BE2C (cell line): ENCODE results near the gene ABR.

Experiments used
- DNase-seq: peaks from one replicate; pipeline ENCODE4 v3.0.0-alpha.2; 2020
- H3K27me3 ChIP-seq: fragments of 250-450 bp; sonication (Bioruptor Pico); 2 replicates; pipeline ENCODE4 v1.5.1; 2020; ENCODE audit warnings: mild to moderate bottlenecking
- H3K36me3 ChIP-seq: fragments of 250-450 bp; sonication (Bioruptor Pico); 2 replicates; pipeline ENCODE4 v1.5.1; 2020; ENCODE audit warnings: mild to moderate bottlenecking
- H3K4me1 ChIP-seq: fragments of 250-450 bp; sonication (Bioruptor Pico); 2 replicates; pipeline ENCODE4 v1.5.1; 2020
- H3K4me3 ChIP-seq: 2 replicates; pipeline ENCODE4 v1.5.1; 2011; ENCODE audit warnings: low read depth, low read length
- H3K9me3 ChIP-seq: fragments of 250-450 bp; sonication (Bioruptor Pico); 2 replicates; pipeline ENCODE4 v1.5.1; 2020
- CTCF ChIP-seq: IDR thresholded peaks from 2 replicates; pipeline ENCODE4 v1.5.1; 2012; ENCODE audit warnings: mild to moderate bottlenecking, low read depth, low read length

ABR gene

GRCh38 chr17:1009229-1010085 is 170.3 kb downstream of the ABR start:
- Histone ChIP-seq H3K27me3 (no peaks in the 10 kb centered on the region), H3K4me1 (no peaks in the 10 kb centered on the region), H3K9me3 (no peaks in the 10 kb centered on the region), H3K4me3 (no peak overlapping the region), H3K36me3 (peaks cover 3% of the 10 kb centered on the region; the same call in 1 of the 2 replicates)
- TF ChIP-seq CTCF: no peak
- DNase-seq: no peak

GRCh38 chr17:1008008-1008761 is 171.6 kb downstream of the ABR start:
- Histone ChIP-seq H3K4me3 (no peak overlapping the region), H3K36me3 (peaks cover 6% of the 10 kb centered on the region; the same call in 1 of the 2 replicates), H3K9me3 (no peaks in the 10 kb centered on the region), H3K27me3 (no peaks in the 10 kb centered on the region), H3K4me1 (no peaks in the 10 kb centered on the region)
- DNase-seq: no peak
- no peak for TF ChIP-seq CTCF

DNA sequence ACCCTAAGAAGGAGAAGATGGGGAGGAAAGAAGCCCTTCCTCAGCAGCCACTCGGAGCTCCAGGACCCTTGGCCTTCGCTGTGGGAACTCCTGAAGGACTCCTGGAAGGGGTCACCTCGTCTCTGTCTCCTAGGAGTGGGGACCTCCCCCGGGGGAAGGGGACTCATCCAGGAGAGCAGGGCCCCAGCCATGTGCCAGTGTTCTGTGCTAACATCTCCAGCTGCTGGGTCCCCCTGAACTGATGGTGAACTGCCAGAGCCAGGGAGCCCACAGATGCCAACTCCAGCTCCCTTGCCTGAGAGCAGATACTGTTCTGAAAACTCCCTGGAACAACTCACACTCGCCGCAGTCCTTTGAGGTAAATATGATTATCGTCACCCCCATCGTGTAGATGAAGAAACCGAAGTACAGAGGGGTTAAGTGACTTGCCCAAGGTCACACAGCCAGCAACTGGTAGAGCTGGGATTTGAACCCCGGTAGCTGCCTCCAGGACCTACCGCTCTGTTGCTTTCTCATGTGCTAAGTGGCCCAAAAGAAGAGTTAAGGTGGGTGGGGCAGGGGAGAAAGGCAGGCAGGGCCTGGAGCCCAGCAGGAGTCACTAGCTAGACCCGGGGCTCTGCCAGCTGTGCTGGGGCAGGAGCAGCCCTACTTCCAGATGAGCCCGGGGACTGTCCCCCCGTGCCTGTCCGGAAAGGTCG is 172.3 kb downstream of the ABR start:
- no peaks in the 10 kb centered on the region for H3K9me3 ChIP-seq
- H3K27me3 ChIP-seq: no peaks in the 10 kb centered on the region
- H3K36me3 ChIP-seq: peaks cover 6% of the 10 kb centered on the region; the same call in 1 of the 2 replicates
- no peak for DNase-seq
- TF ChIP-seq CTCF: no peak
- H3K4me1 ChIP-seq: no peaks in the 10 kb centered on the region
- no peak overlapping the region for H3K4me3 ChIP-seq

- H3K4me3 ChIP-seq: no peak overlapping the region
- no peaks in the 10 kb centered on the region for H3K4me1 ChIP-seq
- no peaks in the 10 kb centered on the region for H3K9me3 ChIP-seq
- no peaks in the 10 kb centered on the region for H3K27me3 ChIP-seq
- H3K36me3 ChIP-seq: peaks cover 15% of the 10 kb centered on the region
- TF ChIP-seq CTCF: no peak
- no peak for DNase-seq
These were observed 173.7 kb downstream of the ABR start for GRCh38 chr17:1006054-1006453.

DNA sequence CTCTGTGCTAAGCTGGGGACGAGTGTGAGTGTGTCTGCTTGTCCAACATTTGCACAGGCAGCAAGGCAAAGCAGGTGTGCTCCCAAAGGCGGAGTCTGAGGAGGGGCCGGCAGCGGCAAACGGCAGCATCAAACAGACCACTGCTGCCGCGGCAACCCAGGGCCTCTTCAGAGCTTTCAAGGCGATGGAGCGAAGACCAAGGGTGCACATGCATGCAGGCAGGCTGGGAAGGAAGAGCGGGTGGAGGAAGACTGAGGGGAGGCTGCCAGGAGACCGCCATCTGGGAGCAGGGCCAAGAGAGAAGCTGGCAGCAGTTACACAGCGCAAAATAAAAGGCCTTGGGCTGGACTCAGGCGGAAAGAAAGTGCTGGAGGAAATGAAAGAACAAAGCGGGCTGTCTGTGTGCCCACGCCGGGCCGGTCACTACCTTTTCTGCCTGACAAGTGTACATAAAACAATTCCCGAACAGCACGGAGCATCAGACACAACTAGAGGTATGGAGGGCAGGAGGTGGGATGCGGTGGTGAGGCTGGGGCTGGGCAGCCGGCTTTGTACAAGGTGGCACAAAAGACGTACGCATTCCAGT is 174.3 kb downstream of the ABR start:
- H3K9me3 ChIP-seq: no peaks in the 10 kb centered on the region
- no peaks in the 10 kb centered on the region for H3K4me1 ChIP-seq
- no peak overlapping the region for H3K4me3 ChIP-seq
- peak; percentile 28 for DNase-seq
- no peak for TF ChIP-seq CTCF
- H3K36me3 ChIP-seq: peaks cover 20% of the 10 kb centered on the region
- no peaks in the 10 kb centered on the region for H3K27me3 ChIP-seq
